A673 (cell line): ENCODE measurements around the gene EIF4G1. TPM values are rescaled to one million over a fixed set of nuclear protein-coding genes. Genes with fewer than 3 reads are reported as not detected.

Source experiments
- BruUV-seq: library from RNA; stranded (reverse); fragments of 400-500 nt; replicated peaks from 2 replicates; lab custom pipeline; 2021; lab: Mats Ljungman, UMichigan
- CTCF ChIA-PET: fragments of 300-600 bp; sonication (Branson Sonifier 250); formaldehyde crosslinking; loops from one replicate; lab custom pipeline; 2022; ENCODE audit warnings: antibody characterized with exemption; lab: Charles Lee
- POLR2A ChIA-PET: fragments of 300-600 bp; sonication (Branson Sonifier 250); formaldehyde crosslinking; loops from one replicate; lab custom pipeline; 2022; ENCODE audit warnings: antibody characterized with exemption; ENCODE audit not compliant: low non-redundant PET; lab: Charles Lee
- DNase-seq: peaks from one replicate; pipeline ENCODE4 v3.0.0-alpha.2; 2015; ENCODE audit warnings: low spot score
- H3K27ac ChIP-seq: fragments of 200-600 bp; sonication (generic); 2 replicates; pipeline ENCODE4 v1.5.1; 2016; ENCODE audit warnings: mixed run types, low read depth, mild to moderate bottlenecking, mixed read lengths, antibody characterized with exemption, low read length; ENCODE audit not compliant: poor library complexity, severe bottlenecking
- H3K27me3 ChIP-seq: fragments of 200-600 bp; sonication (generic); replicated peaks from 2 replicates; pipeline ENCODE4 v1.6.1; 2017; ENCODE audit warnings: mixed run types, low read depth, mild to moderate bottlenecking, mixed read lengths, antibody characterized with exemption, low read length; ENCODE audit not compliant: insufficient read depth, poor library complexity
- H3K36me3 ChIP-seq: fragments of 200-600 bp; sonication (generic); 2 replicates; pipeline ENCODE4 v1.6.1; 2016; ENCODE audit warnings: mixed run types, mild to moderate bottlenecking, mixed read lengths, antibody characterized with exemption, low read length; ENCODE audit not compliant: insufficient read depth, poor library complexity, severe bottlenecking
- H3K4me1 ChIP-seq: fragments of 200-600 bp; sonication (generic); 2 replicates; pipeline ENCODE4 v1.6.1; 2017; ENCODE audit warnings: mixed run types, mild to moderate bottlenecking, mixed read lengths, antibody characterized with exemption, low read length; ENCODE audit not compliant: insufficient read depth, poor library complexity, severe bottlenecking
- H3K4me3 ChIP-seq: fragments of 200-600 bp; sonication (generic); 2 replicates; pipeline ENCODE4 v1.5.1; 2016; ENCODE audit warnings: low read depth, mixed run types, mild to moderate bottlenecking, mixed read lengths, low read length; ENCODE audit not compliant: poor library complexity, severe bottlenecking
- H3K9me3 ChIP-seq: fragments of 200-600 bp; sonication (generic); 2 replicates; pipeline ENCODE4 v1.6.1; 2016; ENCODE audit warnings: mixed run types, low read depth, mild to moderate bottlenecking, mixed read lengths, antibody characterized with exemption, low read length; ENCODE audit not compliant: poor library complexity, severe bottlenecking
- EZH2 ChIP-seq: fragments of 200-600 bp; sonication (generic); IDR thresholded peaks from 2 replicates; pipeline ENCODE4 v1.6.1; 2017; ENCODE audit warnings: borderline replicate concordance, low read depth, mild to moderate bottlenecking, mixed read lengths, antibody characterized with exemption, low read length; ENCODE audit not compliant: poor library complexity, severe bottlenecking
- intact Hi-C: fragments of 100-400 bp; cut with micrococcal nuclease; formaldehyde crosslinking; loops from one replicate; pipeline ENCODE4 v1.10.0; 2022; ENCODE audit not compliant: unreplicated experiment
- total RNA-seq: library from RNA; stranded (reverse); gene quantifications from 2 replicates; pipeline ENCODE4 v1.2.3, GENCODE V29; 2021
- TF ChIP-seq, protein P1 (sequence below): fragments of 300-800, 200-600 bp; sonication (generic); conservative IDR thresholded peaks from 2 replicates; pipeline ENCODE4 v1.5.1; 2017; ENCODE audit warnings: low read depth, mild to moderate bottlenecking, antibody characterized with exemption, low read length, moderate library complexity, mixed read lengths

Gene EIF4G1
- total RNA-seq, 1 experiment from 2014 or later: 559 TPM

DNA sequence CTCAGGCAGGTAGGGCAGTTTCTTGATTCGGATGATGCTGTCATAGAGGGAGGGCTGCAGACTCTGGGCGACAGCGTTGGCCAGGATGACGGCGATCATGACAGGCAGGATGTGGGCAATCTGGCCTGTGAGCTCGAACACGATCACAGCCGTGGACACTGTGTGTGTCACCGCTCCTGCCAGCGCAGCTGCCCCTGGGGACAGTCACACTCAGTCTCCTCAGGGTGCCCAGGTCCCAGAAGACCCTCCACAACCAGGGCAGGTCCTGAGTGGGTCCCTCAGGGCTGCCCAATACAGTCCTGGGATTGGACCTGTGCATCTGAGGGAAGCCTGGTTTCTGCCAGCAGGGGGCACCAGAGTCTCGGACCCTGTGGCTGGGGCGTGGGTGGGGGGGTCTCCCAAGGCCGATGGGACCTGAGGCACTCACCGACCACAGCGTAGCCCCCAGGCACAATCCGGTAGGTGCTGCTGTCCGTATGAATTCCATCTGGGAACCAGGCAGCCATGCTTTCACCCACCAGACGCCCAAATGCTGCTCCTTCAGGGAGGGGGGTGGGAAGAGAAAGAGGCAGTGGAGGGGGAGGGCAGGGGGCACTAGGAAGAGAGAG lies 39.8 kb downstream of the EIF4G1 start:
- TF ChIP-seq, protein P1, sequence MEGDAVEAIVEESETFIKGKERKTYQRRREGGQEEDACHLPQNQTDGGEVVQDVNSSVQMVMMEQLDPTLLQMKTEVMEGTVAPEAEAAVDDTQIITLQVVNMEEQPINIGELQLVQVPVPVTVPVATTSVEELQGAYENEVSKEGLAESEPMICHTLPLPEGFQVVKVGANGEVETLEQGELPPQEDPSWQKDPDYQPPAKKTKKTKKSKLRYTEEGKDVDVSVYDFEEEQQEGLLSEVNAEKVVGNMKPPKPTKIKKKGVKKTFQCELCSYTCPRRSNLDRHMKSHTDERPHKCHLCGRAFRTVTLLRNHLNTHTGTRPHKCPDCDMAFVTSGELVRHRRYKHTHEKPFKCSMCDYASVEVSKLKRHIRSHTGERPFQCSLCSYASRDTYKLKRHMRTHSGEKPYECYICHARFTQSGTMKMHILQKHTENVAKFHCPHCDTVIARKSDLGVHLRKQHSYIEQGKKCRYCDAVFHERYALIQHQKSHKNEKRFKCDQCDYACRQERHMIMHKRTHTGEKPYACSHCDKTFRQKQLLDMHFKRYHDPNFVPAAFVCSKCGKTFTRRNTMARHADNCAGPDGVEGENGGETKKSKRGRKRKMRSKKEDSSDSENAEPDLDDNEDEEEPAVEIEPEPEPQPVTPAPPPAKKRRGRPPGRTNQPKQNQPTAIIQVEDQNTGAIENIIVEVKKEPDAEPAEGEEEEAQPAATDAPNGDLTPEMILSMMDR: peak; percentile 86
- TF ChIP-seq EZH2: no peak
- DNase-seq: peak; percentile 50
- BruUV-seq: no TSS peak
- Histone ChIP-seq H3K4me3 (no peak overlapping the region), H3K27me3 (no peaks in the 10 kb centered on the region), H3K27ac (no peak overlapping the region), H3K36me3 (peaks cover 5% of the 10 kb centered on the region), H3K4me1 (no peaks in the 10 kb centered on the region), H3K9me3 (no peaks in the 10 kb centered on the region)
- CTCF ChIA-PET: interaction anchor here (0.9 to 1.1 kb wide), 3 partner anchors 8 to 160 kb away, joined by 4 to 5 read pairs (median 4); no protein-coding TSS in a partner anchor
- intact Hi-C loops: no loop called here
- POLR2A ChIA-PET: no interaction called here

DNA sequence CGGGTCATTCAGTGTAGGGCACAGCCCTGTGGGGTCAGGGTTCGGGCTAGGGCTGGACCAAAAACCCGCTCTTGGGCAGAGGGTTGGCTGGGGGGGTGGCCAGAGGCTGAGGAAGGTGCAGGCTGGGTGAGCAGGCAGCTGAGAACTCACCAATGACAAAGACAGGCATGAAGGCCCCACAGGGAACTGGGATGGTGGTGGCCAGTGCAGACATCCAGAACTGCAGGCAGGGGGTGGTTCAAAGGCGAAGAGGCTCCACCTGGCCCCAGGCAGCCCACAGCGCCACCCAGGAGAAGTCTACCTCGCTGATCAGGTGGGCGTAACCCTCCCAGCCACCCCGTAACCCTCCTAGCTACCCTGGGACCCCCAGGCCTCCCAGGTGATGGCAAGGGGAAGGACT lies 40.3 kb downstream of the EIF4G1 start:
- no peaks in the 10 kb centered on the region for H3K9me3 ChIP-seq
- ChIA-PET CTCF (interaction anchor here (0.7 kb wide), 1 partner anchor 159 kb away, joined by 3 read pairs; no protein-coding TSS in a partner anchor), POLR2A (no interaction called here)
- no peak overlapping the region for H3K4me3 ChIP-seq
- H3K27ac ChIP-seq: no peak overlapping the region
- DNase-seq: no peak
- H3K4me1 ChIP-seq: no peaks in the 10 kb centered on the region
- intact Hi-C loops: no loop called here
- no peaks in the 10 kb centered on the region for H3K27me3 ChIP-seq
- TF ChIP-seq, protein P1: no peak
- TF ChIP-seq EZH2: no peak
- no TSS peak for BruUV-seq
- H3K36me3 ChIP-seq: peaks cover 5% of the 10 kb centered on the region

DNA sequence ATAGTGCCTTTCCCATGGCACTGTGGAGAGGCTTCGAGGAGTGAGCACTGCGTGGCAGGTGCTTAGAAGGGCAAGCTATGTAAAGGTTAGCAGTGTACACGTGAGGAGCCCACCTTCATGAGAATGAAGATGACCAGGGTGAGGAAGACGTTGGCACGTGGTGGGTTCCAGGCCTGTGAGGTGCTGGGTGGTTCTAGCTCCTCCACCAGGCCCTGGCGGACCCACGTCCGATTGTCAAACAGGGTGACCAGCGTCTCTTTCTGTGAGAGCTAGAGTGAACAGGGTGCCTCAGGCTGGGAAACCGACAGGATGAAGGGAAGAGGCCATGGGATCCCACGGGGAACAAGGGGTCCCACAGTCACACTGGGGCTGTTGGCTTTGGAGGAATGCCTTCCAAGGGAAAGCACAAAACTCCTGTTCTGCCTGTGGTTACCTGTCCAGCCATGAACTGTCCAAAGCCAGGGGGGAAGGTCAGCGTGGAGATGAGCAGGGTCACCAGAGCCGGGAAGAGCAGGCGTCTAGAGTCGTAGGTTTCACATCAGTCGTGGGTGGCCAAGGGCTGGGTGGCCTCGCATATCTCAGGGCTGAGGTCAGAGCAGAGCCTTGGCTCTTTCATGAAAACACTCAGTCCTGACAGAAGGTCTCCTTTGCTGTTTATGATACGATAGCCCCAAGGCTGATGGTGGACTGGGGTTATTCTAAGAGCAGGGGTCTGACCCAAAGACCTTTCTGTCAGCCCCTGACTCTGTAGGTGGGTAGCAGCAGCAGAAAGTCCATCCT lies 41.0 kb downstream of the EIF4G1 start:
- Histone ChIP-seq H3K4me1 (peaks cover 4% of the 10 kb centered on the region), H3K36me3 (peaks cover 5% of the 10 kb centered on the region), H3K27ac (no peak overlapping the region), H3K4me3 (no peak overlapping the region), H3K9me3 (no peaks in the 10 kb centered on the region), H3K27me3 (no peaks in the 10 kb centered on the region)
- POLR2A ChIA-PET: no interaction called here
- intact Hi-C loops: no loop called here
- no peak for TF ChIP-seq EZH2
- TF ChIP-seq, protein P1: no peak
- DNase-seq: no peak
- CTCF ChIA-PET: interaction anchor here (0.7 kb wide), 1 partner anchor 158 kb away, joined by 3 read pairs; no protein-coding TSS in a partner anchor
- BruUV-seq: no TSS peak
